Caki2 (cell line): ENCODE results near the gene THAP12. TPM values are rescaled to one million over a fixed set of nuclear protein-coding genes. Genes with fewer than 3 reads are reported as not detected.

Experiments
- DNase-seq: peaks from one replicate; pipeline ENCODE4 v3.0.0-alpha.2; 2015; ENCODE audit warnings: low read depth
- in situ Hi-C: cut with HindIII; loops from 2 replicates; pipeline ENCODE4 v1.10.0; 2016; ENCODE audit warnings: low sequenced_read_pairs, low pct_unique_long_range_greater_than_20kb, mixed read lengths
- total RNA-seq: library from RNA; depleted of rRNA; stranded (reverse); fragments of >200 nt; shearing (Covaris generic); gene quantifications from 2 replicates; pipeline ENCODE4 v1.2.3, GENCODE V29; 2014; ENCODE audit warnings: low replicate concordance; rRNA removed

Gene THAP12
- total RNA-seq, 1 experiment from 2014 or later: 23.5 TPM

DNA sequence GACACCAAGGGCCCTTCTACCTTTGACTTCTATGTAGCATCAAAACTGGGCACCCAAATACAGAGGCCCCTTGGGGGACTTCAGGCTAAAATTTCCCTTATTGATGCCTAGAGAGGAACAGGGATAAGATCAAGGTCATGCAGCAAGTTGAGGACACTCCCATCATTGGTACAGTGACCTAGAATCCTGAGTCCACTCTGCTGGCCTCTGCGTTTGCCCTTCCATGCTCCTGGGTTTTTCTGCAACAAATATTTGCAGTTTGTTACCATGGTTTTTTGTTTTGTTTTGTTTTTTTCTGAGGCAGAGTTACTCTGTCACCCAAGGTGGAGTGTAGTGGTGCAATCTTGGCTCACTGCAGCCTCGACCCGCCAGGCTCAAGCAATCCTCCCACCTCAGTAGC is 64.2 kb downstream of the THAP12 start:
- DNase-seq: peak; percentile 16
- in situ Hi-C loops: no loop called here

DNA sequence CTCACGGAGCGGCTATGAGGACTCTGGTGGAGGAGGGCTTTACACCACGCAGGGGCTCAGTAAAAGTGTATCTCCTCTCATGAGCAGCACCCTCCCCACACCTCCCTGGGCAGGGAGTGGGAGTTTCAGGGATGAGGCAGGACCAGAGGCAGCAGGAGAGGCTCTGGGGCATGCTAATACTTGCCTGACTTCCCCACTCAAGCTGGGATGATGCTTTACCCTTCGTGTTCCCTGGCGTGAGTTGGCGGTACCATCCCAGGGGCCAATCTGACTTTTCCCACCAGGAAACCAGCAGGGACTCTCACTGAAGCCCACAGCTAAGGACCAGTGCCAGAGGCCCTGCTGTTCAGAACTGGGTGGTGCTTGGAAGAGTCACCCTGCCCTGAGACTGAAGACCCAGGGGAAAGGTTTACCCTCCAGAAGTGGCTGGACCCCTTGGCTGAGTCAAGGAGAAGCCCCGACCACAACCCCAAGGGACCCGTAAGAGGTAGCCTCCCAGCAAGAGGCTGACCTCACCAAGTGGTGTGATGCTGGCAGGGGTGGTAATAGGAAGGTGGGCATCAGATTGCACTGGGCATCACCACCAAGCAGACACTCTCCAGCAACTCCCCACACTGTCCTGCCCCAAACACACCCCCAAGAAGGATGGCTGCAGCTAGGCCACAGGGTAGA is 65.6 kb downstream of the THAP12 start:
- in situ Hi-C loops: no loop called here

DNA sequence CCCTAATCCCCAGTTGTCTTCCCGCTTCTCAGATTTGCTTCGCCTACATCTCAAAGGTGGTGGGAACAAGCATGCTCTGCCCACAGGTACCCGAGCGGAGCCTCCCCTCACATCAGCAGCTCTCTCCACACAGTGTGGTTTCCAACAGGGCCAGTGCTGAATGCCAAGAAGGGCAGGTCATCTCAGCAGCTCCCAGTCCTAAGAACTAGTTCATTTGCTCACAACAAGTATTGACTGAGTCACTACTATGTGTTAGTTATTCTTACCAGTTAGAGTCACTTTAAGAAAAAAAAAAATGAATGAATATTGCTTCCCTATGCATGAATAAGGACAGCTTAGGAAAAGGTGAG is 66.2 kb downstream of the THAP12 start:
- DNase-seq: peak; percentile 67
- in situ Hi-C loops: no loop called here

More for the DNA sequence above, 65.6 kb downstream of the THAP12 start:
- no peak for DNase-seq

DNA sequence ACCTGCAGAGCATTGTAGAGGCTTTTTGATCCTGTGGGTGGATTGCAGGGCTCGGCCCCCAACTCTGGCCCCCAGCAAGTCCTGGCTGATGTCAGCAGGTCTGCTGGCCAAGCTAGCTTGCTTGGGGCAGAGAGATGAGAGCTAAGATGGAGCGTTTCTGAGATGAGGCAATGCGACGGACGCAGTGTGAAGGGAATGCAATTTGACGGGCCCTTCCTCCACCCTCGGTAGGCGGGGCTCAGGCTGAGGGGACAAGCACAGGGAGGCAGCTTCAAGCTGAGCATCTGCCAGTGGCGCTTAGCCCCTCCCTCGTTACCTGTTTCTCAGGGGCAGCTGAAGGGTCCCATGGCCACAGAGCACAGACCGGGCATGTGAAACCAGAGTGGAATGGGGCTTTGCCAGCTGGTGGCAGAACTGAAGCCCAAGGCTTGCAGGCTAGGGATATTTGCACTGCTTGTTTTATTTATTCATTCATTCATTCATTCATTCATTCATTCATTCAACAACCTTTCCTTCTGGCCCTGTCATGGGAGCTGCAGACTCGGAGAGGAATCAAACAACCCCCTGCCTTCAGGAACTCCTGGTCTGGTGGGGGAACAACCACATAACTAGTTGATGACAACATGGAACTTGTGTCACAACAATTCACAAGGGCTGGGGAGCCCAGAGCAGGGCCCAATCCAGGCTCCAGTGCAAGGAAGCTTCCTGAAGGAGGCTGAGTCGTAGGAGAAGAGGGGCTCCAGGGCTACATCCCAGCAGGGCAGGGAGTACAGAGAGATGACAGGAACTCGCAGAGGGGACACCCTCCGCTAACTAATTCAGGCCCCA is 66.8 kb downstream of the THAP12 start:
- DNase-seq: no peak
- in situ Hi-C loops: no loop called here

DNA sequence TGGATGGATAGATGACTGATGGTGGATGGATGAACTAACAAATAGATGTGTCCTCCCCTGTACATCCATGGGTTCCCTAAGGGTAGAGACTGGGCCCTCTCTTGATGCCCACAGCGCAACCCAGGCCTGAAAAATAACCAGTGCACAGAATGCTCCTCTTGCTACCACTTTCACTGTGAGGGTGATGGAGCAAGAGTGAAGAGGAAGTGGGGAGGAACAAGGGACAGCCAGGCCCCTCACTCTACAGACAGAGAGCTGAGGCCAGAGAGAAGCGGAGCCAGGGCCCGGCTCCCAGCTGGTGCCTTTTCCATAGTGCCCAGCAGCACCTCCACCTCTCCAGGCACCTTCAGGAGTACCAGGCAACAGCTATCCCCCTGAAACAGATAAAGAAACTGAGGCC is 67.7 kb downstream of the THAP12 start:
- DNase-seq: no peak
- in situ Hi-C loops: no loop called here

DNA sequence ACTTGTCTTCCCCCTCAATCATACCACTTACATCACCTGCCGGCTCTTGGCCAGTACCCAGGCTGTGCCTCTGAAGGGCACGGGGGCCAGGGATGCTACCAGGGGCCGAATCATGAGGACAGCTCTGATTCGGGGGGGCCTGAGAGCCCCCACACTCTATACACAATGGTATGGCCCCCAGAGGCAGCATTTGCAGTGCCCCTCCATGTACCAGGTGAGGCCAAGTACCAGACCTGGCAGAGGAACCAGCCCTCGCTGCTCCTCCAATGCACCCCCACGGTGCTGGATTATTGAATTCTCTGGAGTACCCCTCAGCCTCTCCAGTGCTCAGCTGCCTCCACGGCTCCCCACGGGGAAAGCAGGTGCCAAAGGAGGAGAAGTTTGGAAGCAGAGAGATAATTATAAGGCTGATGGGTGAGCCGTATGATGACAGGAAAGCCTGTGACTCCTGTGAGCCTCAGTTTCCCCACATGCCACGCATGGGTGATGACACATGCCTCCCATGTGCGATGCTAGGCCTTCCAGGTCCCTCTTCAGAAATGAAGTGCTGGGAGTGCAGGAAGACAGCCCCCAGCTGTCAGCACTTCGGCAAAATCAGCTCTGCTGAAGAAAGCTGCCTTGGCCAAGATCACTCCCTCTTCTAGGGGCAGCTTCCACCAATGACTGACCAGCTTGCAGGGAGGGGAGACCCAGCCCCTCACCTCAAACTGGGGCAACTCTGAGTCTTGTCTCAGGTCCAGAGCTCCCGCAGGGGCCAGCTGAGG is 69.9 kb downstream of the THAP12 start:
- no peak for DNase-seq
- in situ Hi-C loops: no loop called here

DNA sequence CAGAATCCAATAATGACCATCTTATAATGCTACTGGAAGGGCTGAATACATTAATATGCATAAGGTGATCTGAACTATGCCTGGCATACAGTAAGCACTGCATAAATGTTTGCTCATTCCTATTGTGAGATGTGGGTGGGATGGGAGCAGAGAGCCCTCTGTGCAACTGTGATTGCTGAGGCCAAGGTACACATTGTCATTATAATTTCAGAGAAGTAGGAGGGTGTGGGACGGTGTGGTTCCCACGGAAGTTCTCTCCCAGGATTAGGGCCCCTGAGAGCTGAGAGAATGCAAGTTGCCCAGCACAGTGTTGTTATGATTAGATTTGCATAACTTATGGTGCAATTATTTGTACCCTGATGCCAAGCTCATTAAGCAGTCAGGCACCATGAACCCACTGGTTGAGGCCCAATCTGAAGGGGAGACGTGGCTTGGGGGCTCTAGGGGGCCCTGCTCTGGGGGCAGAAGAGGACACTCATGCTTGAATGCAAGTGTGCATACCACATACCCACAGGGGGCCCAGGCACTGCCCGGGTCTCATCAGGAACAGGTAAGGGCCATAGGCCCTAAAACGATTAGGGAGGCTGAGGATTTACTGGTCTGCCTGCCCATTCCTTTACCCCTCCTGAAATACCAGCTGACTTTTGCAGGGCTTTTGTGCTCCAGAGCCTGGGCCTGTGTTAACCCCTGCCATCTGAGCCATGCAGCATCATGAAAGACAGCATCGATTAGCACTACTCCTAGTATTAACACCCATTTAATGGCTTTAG is 72.8 kb downstream of the THAP12 start:
- no peak for DNase-seq
- in situ Hi-C loops: no loop called here

DNA sequence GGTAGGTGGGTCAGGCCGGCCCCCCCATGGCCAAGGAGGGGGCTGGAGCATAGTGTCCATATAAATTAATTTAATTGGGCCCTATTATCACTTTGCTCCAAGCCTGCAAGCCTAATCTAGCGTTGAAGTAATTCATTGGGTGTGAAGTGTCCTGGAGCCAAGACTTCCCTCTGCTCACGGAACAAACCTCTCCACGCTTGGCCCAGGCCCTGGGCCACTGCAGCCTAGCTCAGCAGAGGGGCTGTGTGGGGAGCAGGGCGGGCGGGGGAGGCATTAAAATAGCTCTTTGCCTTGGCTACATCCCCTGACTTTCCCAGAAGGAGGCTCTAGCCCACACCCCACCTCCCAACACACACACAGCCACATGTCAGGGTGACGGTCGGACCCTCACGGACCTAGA is 73.5 kb downstream of the THAP12 start:
- DNase-seq: no peak
- in situ Hi-C loops: no loop called here

DNA sequence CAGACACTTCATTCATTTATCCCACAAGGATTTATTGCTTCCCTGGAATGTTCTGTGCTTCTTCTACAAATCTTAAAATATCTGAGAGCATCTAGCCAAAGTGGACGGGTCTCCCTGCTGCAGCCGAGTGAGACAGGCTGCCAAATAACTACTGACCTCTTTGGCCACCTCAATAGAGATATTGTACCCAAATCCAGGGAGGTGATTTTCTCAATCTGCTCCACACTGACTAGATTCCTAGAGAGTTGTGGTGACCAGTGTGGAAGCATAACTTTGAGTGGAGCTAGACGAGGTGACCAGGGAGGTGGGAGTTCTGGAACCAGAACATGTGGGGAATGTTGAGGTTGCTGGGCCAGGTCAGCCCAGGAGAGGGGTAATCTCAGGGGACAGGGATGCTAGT is 77.5 kb downstream of the THAP12 start:
- DNase-seq: no peak
- in situ Hi-C loops: no loop called here

DNA sequence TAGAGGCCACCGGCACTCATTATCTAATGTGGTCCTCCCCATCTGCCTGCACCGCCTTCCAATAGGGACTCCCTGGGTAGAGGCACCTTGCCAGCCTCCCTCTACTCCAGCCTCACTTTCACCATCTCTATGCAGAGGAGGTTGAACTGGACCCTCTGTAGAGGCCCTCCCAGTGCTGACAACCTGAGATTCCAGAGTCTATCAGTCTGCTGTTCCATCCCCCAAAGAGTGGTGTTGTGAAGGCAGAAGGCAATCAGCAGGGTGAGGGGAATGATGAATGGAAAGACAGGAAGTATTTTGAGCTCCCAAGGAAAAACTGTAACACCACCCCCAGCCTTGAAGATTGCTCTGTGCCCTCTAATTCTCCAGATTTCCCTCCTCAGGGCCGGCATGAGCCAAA is 77.9 kb downstream of the THAP12 start:
- in situ Hi-C loops: no loop called here

More for the DNA sequence above, 77.9 kb downstream of the THAP12 start:
- no peak for DNase-seq

Other genes with a start within 250 kb of the THAP12 start
- gene WNT11, start 174.6 kb downstream of the THAP12 start, total RNA-seq: 3.7 and 4.9 TPM in 2 replicates
- gene GVQW3, start 191 bp upstream of the THAP12 start, total RNA-seq: 0.09 and 0.34 TPM in 2 replicates
- gene EMSY, start 63.9 kb upstream of the THAP12 start, total RNA-seq: 0.52 and 11.3 TPM in 2 replicates